Spleen (tissue), 11 donors: ENCODE results near the gene ZNF860. TPM values are rescaled to one million over a fixed set of nuclear protein-coding genes. Genes with fewer than 3 reads are reported as not detected.

Experiments used
- DNase-seq: peaks from one replicate; pipeline ENCODE4 v3.0.0-alpha.2; 2020
- H3K27ac ChIP-seq, 8 donors: fragments of 200-600 bp; sonication (generic) in 7 of 8; 1 replicate in 4 of 8; 2 replicates in 4 of 8; pipeline versions ENCODE4 v1.5.0 to v1.8.0; 2016 to 2021; ENCODE audit warnings: inconsistent platforms in 4 of 8, mild to moderate bottlenecking in 4 of 8, moderate library complexity in 1 of 8
- H3K27me3 ChIP-seq, 7 donors: fragments of 200-600 bp; sonication (generic) in 6 of 7; replicated peaks in 1 of 7; 1 replicate in 4 of 7; 2 replicates in 3 of 7; pipeline versions ENCODE4 v1.5.0 to v1.8.0; 2016 to 2021; ENCODE audit warnings: inconsistent platforms in 3 of 7, mild to moderate bottlenecking in 1 of 7
- H3K36me3 ChIP-seq, 6 donors: fragments of 200-600 bp; sonication (generic) in 5 of 6; 1 replicate in 4 of 6; 2 replicates in 2 of 6; pipeline versions ENCODE4 v1.5.0 to v1.8.0; 2016 to 2021; ENCODE audit warnings: inconsistent platforms in 2 of 6
- H3K4me1 ChIP-seq, 6 donors: fragments of 200-600 bp; sonication (generic) in 5 of 6; 1 replicate in 3 of 6; 2 replicates in 3 of 6; pipeline versions ENCODE4 v1.5.0 to v1.8.0; 2016 to 2021; ENCODE audit warnings: inconsistent platforms in 3 of 6
- H3K4me3 ChIP-seq, 8 donors: fragments of 200-600 bp; sonication (generic) in 7 of 8; 1 replicate in 4 of 8; 2 replicates in 4 of 8; pipeline versions ENCODE4 v1.5.0 to v1.8.0; 2016 to 2021; ENCODE audit warnings: inconsistent platforms in 4 of 8, mild to moderate bottlenecking in 4 of 8, moderate library complexity in 2 of 8
- H3K9me3 ChIP-seq, 8 donors: fragments of 200-600 bp; sonication (generic) in 7 of 8; 1 replicate in 4 of 8; 2 replicates in 4 of 8; pipeline versions ENCODE4 v1.5.0 to v1.8.0; 2016 to 2021; ENCODE audit warnings: inconsistent platforms in 4 of 8
- CTCF ChIP-seq, 11 experiments: fragments of 200-600 bp in 7 of 11; fragments of 450-650 bp in 4 of 11; sonication (generic) in 4 of 11; IDR thresholded peaks in 8 of 11; conservative IDR thresholded peaks in 3 of 11; 1 replicate in 7 of 11; 2 replicates in 4 of 11; pipeline versions ENCODE4 v1.4.0 to v1.8.0; 2016 to 2021; ENCODE audit warnings: antibody characterized with exemption in 11 of 11, inconsistent platforms in 4 of 11, mild to moderate bottlenecking in 1 of 11
- POLR2A ChIP-seq, 3 donors: fragments of 450-650 bp; IDR thresholded peaks; one replicate each; pipeline ENCODE4 v1.5.1; 2017; ENCODE audit warnings: antibody characterized with exemption in 3 of 3, mild to moderate bottlenecking in 1 of 3
- POLR2AphosphoS5 ChIP-seq, 3 donors: sonication (generic); formaldehyde crosslinking; IDR thresholded peaks; one replicate each; pipeline ENCODE4 v1.5.1; 2017; ENCODE audit warnings: antibody characterized with exemption in 3 of 3
- WGBS, 5 donors: extraction: QIAGEN DNeasy Blood & Tissue Kit in 3 of 5; methylation state at CpG; one replicate each; pipeline versions ENCODE4 v1.1.5 to v1.1.7; 2013 to 2018; 5-methylcytosine and 5-hydroxymethylcytosine counted together
- intact Hi-C: fragments of 100-400 bp; cut with DNase I; formaldehyde crosslinking; loops from one replicate; pipeline ENCODE4 v1.15.0; 2023; ENCODE audit warnings: low total_unique reads
- polyA plus RNA-seq, 3 donors: library from polyadenylated mRNA; stranded (reverse); fragments of 200-250 nt; gene quantifications; one replicate each; pipeline ENCODE4 v1.2.1, GENCODE V29; 2013
- total RNA-seq, 7 donors: library from RNA; depleted of rRNA in 3 of 7; stranded (reverse); fragments of >200 nt in 3 of 7; fragmentation: NEBNext Ultra II Directional in 4 of 7; extraction: Animal tissue kit (Norgen Biotek cat#: 25700) in 4 of 7; gene quantifications; one replicate each; pipeline versions ENCODE4 v1.1.0 to v1.2.1, GENCODE V29; 2016 to 2021
- donor health status: healthy with polysubstance abuse.
- donor health status: DM: no; HTN: no; CAD: no; lungs with moderate emphysema.
- donor health status: DM: no; HTN: no; CAD: no.
- donor health status: Bipolar disorder and iron deficiency.
- donor health status: healthy.
- donor health status: DM: no; HTN: no; CAD: no.
- donor health status: DM: yes; HTN: yes; CAD: no.

ZNF860 gene
- total and polyA plus RNA-seq, 10 donors = 1.3 to 9.5 (median 4.5) TPM

GRCh38 chr3:32002561-32003368 lies 21.2 kb downstream of the ZNF860 start:
- no peak for DNase-seq
- Histone ChIP-seq H3K27me3 (no peaks in the 10 kb centered on the region), H3K4me1 (peaks cover 0 to 29% (median 6%) of the 10 kb centered on the region in 6 donors), H3K27ac (no peak overlapping the region), H3K4me3 (no peak overlapping the region), H3K9me3 (no peaks in the 10 kb centered on the region), H3K36me3 (no peaks in the 10 kb centered on the region)
- WGBS, 5 donors = 34 to 48% (median 45%) methylated on average over 6 of the region's 6 CpGs
- TF ChIP-seq POLR2AphosphoS5 (IDR thresholded peaks at IDR 0.05) (no peak), POLR2A (IDR thresholded peaks at IDR 0.05) (no peak), CTCF (IDR thresholded peaks at IDR 0.05 in 8 of 11, conservative IDR thresholded peaks at IDR 0.05 in 3 of 11) (no peak)
- intact Hi-C loops = no loop called here

- Histone ChIP-seq H3K4me3 (no peak overlapping the region), H3K36me3 (no peaks in the 10 kb centered on the region), H3K27ac (no peak overlapping the region), H3K4me1 (peaks cover 0 to 29% (median 6%) of the 10 kb centered on the region in 6 donors), H3K27me3 (no peaks in the 10 kb centered on the region), H3K9me3 (no peaks in the 10 kb centered on the region)
- no peak for DNase-seq
- TF ChIP-seq POLR2AphosphoS5 (IDR thresholded peaks at IDR 0.05) (no peak), POLR2A (IDR thresholded peaks at IDR 0.05) (no peak), CTCF (IDR thresholded peaks at IDR 0.05 in 8 of 11, conservative IDR thresholded peaks at IDR 0.05 in 3 of 11) (no peak)
- 69 to 87% (median 81%) methylated on average over 3 of the region's 3 CpGs for WGBS, 5 donors
- intact Hi-C loops = no loop called here
These were observed 21.8 kb downstream of the ZNF860 start for GRCh38 chr3:32003380-32003779.

- no peak for TF ChIP-seq CTCF (IDR thresholded peaks at IDR 0.05 in 8 of 11, conservative IDR thresholded peaks at IDR 0.05 in 3 of 11)
- TF ChIP-seq POLR2A (IDR thresholded peaks at IDR 0.05) = no peak
- no peak for TF ChIP-seq POLR2AphosphoS5 (IDR thresholded peaks at IDR 0.05)
- H3K27ac ChIP-seq = no peak overlapping the region
- WGBS, 5 donors = 87 to 99% (median 95%) methylated on average over 5 of the region's 5 CpGs
- H3K4me3 ChIP-seq = no peak overlapping the region
- no peaks in the 10 kb centered on the region for H3K27me3 ChIP-seq
- no peaks in the 10 kb centered on the region for H3K9me3 ChIP-seq
- H3K36me3 ChIP-seq = no peaks in the 10 kb centered on the region
- DNase-seq = no peak
- intact Hi-C loops = no loop called here
- H3K4me1 ChIP-seq = peaks cover 0 to 24% (median 6%) of the 10 kb centered on the region in 6 donors
These were observed 22.7 kb downstream of the ZNF860 start for GRCh38 chr3:32004113-32004765.

GRCh38 chr3:32009101-32009500 lies 27.6 kb downstream of the ZNF860 start:
- TF ChIP-seq CTCF (IDR thresholded peaks at IDR 0.05 in 8 of 11, conservative IDR thresholded peaks at IDR 0.05 in 3 of 11) (no peak), POLR2AphosphoS5 (IDR thresholded peaks at IDR 0.05) (no peak), POLR2A (IDR thresholded peaks at IDR 0.05) (no peak)
- Histone ChIP-seq H3K36me3 (no peaks in the 10 kb centered on the region), H3K4me3 (no peak overlapping the region), H3K27me3 (no peaks in the 10 kb centered on the region), H3K9me3 (no peaks in the 10 kb centered on the region), H3K4me1 (peaks cover 0 to 15% (median 2%) of the 10 kb centered on the region in 6 donors), H3K27ac (no peak overlapping the region)
- intact Hi-C loops = no loop called here
- no peak for DNase-seq
- WGBS, 5 donors = 93 to 99% (median 96%) methylated on average over 2 of the region's 2 CpGs
